B cell (primary cell): Measurements from ENCODE around the gene BABAM2. TPM values are rescaled to one million over a fixed set of nuclear protein-coding genes. Genes with fewer than 3 reads are reported as not detected.

Source experiments
- ATAC-seq: fragments of 200-7000 bp; cut with Tn5 transposase; one replicate; pipeline ENCODE4 v1.10.0; 2021; ENCODE audit warnings: low read depth, mild to moderate bottlenecking, moderate number of reproducible peaks, moderate library complexity
- CTCF ChIA-PET: fragments of 350-600 bp; sonication (Branson Sonifier 250); formaldehyde crosslinking; loops from one replicate; lab custom pipeline; 2021; ENCODE audit warnings: antibody characterized with exemption, inconsistent platforms; lab: Charles Lee
- POLR2A ChIA-PET: fragments of 350-600 bp; sonication (Branson Sonifier 250); formaldehyde crosslinking; loops from one replicate; lab custom pipeline; 2021; ENCODE audit warnings: antibody characterized with exemption; lab: Charles Lee
- DNase-seq: peaks from one replicate; pipeline ENCODE4 v3.0.0; 2013
- H2AFZ ChIP-seq: 2 replicates; pipeline ENCODE4 v1.6.1; 2012; ENCODE audit warnings: mild to moderate bottlenecking, low read depth, low read length; ENCODE audit not compliant: insufficient read depth, poor library complexity, severe bottlenecking
- H3K27ac ChIP-seq, 2 donors: 1 replicate in 1 of 2; 2 replicates in 1 of 2; pipeline ENCODE4 v1.5.1; 2012 to 2013; ENCODE audit warnings: low read length in 2 of 2, mild to moderate bottlenecking in 2 of 2, moderate library complexity in 1 of 2
- H3K27me3 ChIP-seq, 4 experiments: fragments of 200-600 bp in 1 of 4; sonication (generic) in 1 of 4; replicated peaks in 1 of 4; 1 replicate in 2 of 4; 2 replicates in 2 of 4; pipeline versions ENCODE4 v1.6.1 to v1.7.0; 2013 to 2016; ENCODE audit warnings: low read length in 3 of 4, mild to moderate bottlenecking in 2 of 4, mixed read lengths in 1 of 4, moderate library complexity in 1 of 4; ENCODE audit not compliant: insufficient read depth in 4 of 4, control insufficient read depth in 3 of 4; ENCODE audit errors: control extremely low read depth in 1 of 4
- H3K36me3 ChIP-seq, 2 experiments: replicated peaks in 1 of 2; 1 replicate in 1 of 2; 2 replicates in 1 of 2; pipeline versions ENCODE4 v1.6.1 to v1.7.1; 2013; ENCODE audit warnings: low read length in 1 of 2; ENCODE audit not compliant: insufficient read depth in 2 of 2, control insufficient read depth in 1 of 2; ENCODE audit errors: control extremely low read depth in 1 of 2, extremely low read depth in 1 of 2
- H3K4me1 ChIP-seq, 2 donors: fragments of 200-600 bp in 1 of 2; sonication (generic) in 1 of 2; 1 replicate in 1 of 2; 2 replicates in 1 of 2; pipeline versions ENCODE4 v1.5.1 to v1.6.1; 2013 to 2017; ENCODE audit warnings: low read length in 2 of 2; ENCODE audit not compliant: control insufficient read depth in 2 of 2, insufficient read depth in 2 of 2
- H3K4me2 ChIP-seq: replicated peaks from 2 replicates; pipeline ENCODE3; 2012; ENCODE audit warnings: mild to moderate bottlenecking, low read depth, low read length; ENCODE audit not compliant: poor library complexity, severe bottlenecking
- H3K4me3 ChIP-seq, 5 experiments: fragments of 200-600 bp in 1 of 5; sonication (generic) in 1 of 5; 1 replicate in 3 of 5; 2 replicates in 2 of 5; pipeline versions ENCODE4 v1.5.1 to v1.7.0; 2011 to 2016; ENCODE audit warnings: low read length in 4 of 5, mild to moderate bottlenecking in 4 of 5, low read depth in 2 of 5, control low read depth in 1 of 5, moderate library complexity in 1 of 5; ENCODE audit not compliant: insufficient read depth in 1 of 5; ENCODE audit errors: control extremely low read depth in 1 of 5, extremely low read depth in 1 of 5
- H3K79me2 ChIP-seq: fragments of 200-600 bp; sonication (generic); one replicate; pipeline ENCODE4 v1.6.0; 2016; ENCODE audit warnings: low read length; ENCODE audit not compliant: control insufficient read depth, insufficient read depth
- H3K9ac ChIP-seq: fragments of 200-600 bp; sonication (generic); 2 replicates; pipeline ENCODE4 v1.6.1; 2017; ENCODE audit warnings: mild to moderate bottlenecking, low read length, moderate library complexity
- H3K9me3 ChIP-seq, 3 donors: one replicate each; pipeline versions ENCODE4 v1.6.1 to v1.7.1; 2013; ENCODE audit warnings: low read length in 2 of 3; ENCODE audit not compliant: control insufficient read depth in 2 of 3, insufficient read depth in 1 of 3; ENCODE audit errors: control extremely low read depth in 1 of 3
- H4K20me1 ChIP-seq: 2 replicates; pipeline ENCODE4 v1.6.0; 2012; ENCODE audit warnings: mild to moderate bottlenecking, low read length; ENCODE audit not compliant: insufficient read depth, control insufficient read depth, poor library complexity, severe bottlenecking
- H3K27ac Mint-ChIP-seq: one replicate; pipeline ENCODE4 v1.8.0; 2021; ENCODE audit warnings: mixed read lengths
- H3K27me3 Mint-ChIP-seq: one replicate; pipeline ENCODE4 v1.8.0; 2021; ENCODE audit warnings: mixed read lengths
- H3K4me1 Mint-ChIP-seq: one replicate; pipeline ENCODE4 v1.8.0; 2021; ENCODE audit warnings: mixed read lengths
- H3K4me3 Mint-ChIP-seq: one replicate; pipeline ENCODE4 v1.8.0; 2021; ENCODE audit warnings: mixed read lengths
- H3K9me3 Mint-ChIP-seq: one replicate; pipeline ENCODE4 v1.8.0; 2022; ENCODE audit warnings: mixed read lengths; ENCODE audit not compliant: insufficient read depth
- EZH2 ChIP-seq: IDR thresholded peaks from 2 replicates; pipeline ENCODE4 v1.6.1; 2012; ENCODE audit warnings: borderline replicate concordance, low read depth, mild to moderate bottlenecking, moderate library complexity, low read length; ENCODE audit not compliant: insufficient read depth, poor library complexity, severe bottlenecking
- WGBS: methylation state at CpG from one replicate; pipeline ENCODE4 v1.1.5; 2013; ENCODE audit warnings: missing lambda C conversion rate; ENCODE audit not compliant: insufficient coverage; 5-methylcytosine and 5-hydroxymethylcytosine counted together
- intact Hi-C: fragments of 100-400 bp; cut with micrococcal nuclease; formaldehyde crosslinking; loops from one replicate; pipeline ENCODE4 v1.10.0; 2022
- polyA plus RNA-seq: library from polyadenylated mRNA; depleted of rRNA; stranded (reverse); fragments of >200 nt; gene quantifications from 2 replicates; pipeline ENCODE4 v1.2.3, GENCODE V29; 2012
- total RNA-seq, 2 donors: library from RNA; stranded (reverse); fragments of 120-200 nt in 1 of 2; gene quantifications; 1 replicate in 1 of 2; 2 replicates in 1 of 2; pipeline versions ENCODE4 v1.2.3 to v1.2.4, GENCODE V29; 2013 to 2022
- TF ChIP-seq, protein P1 (sequence below): fragments of 200-600 bp; IDR thresholded peaks from one replicate; pipeline ENCODE4 v1.8.0; 2022; ENCODE audit warnings: antibody characterized with exemption, mild to moderate bottlenecking

BABAM2 gene
- total and polyA plus RNA-seq, 2 donors (not counting 1 experiment from before 2014, with no cell fraction given), result 22.3 to 69.6 TPM

DNA sequence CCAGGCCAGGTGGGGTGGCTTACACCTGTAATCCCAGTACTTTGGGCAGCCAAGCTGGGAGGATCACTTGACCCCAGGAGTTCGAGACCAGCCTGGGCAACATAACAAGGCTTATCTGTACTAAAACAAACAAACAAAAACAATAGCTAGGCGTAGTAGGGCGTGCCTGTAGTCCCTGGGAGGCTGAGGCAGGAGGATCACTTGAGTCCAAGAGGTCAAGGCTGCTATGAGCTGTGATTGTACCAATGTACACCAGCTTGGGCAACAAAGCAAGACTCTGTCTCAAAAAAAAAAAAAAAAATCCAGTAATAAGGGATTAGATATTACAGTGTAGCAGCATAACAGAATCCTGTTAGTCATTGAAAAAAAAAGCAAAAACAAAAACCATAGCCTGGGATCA, 279.0 kb downstream of the BABAM2 start:
- ChIA-PET POLR2A (no interaction called here), CTCF (interaction anchor here (0.6 kb wide), 1 partner anchor 424 kb away, joined by 3 read pairs; no protein-coding TSS in a partner anchor)
- H3K27ac Mint-ChIP-seq, result no peak overlapping the region
- DNase-seq, result no peak
- no peaks in the 10 kb centered on the region for H3K9me3 Mint-ChIP-seq
- no peak overlapping the region for H3K27ac ChIP-seq
- 100% methylated on average over 3 of the region's 3 CpGs for whole genome bisulfite sequencing
- intact Hi-C loops, result no loop called here
- no peak overlapping the region for H3K9ac ChIP-seq
- TF ChIP-seq, protein P1, sequence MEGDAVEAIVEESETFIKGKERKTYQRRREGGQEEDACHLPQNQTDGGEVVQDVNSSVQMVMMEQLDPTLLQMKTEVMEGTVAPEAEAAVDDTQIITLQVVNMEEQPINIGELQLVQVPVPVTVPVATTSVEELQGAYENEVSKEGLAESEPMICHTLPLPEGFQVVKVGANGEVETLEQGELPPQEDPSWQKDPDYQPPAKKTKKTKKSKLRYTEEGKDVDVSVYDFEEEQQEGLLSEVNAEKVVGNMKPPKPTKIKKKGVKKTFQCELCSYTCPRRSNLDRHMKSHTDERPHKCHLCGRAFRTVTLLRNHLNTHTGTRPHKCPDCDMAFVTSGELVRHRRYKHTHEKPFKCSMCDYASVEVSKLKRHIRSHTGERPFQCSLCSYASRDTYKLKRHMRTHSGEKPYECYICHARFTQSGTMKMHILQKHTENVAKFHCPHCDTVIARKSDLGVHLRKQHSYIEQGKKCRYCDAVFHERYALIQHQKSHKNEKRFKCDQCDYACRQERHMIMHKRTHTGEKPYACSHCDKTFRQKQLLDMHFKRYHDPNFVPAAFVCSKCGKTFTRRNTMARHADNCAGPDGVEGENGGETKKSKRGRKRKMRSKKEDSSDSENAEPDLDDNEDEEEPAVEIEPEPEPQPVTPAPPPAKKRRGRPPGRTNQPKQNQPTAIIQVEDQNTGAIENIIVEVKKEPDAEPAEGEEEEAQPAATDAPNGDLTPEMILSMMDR, result no peak
- no peaks in the 10 kb centered on the region for H3K4me1 ChIP-seq
- H3K27me3 Mint-ChIP-seq, result no peaks in the 10 kb centered on the region
- H3K36me3 ChIP-seq, result peaks cover 0 to 2% of the 10 kb centered on the region in 2 experiments
- no peaks in the 10 kb centered on the region for H3K27me3 ChIP-seq
- no peak overlapping the region for H2AFZ ChIP-seq
- H3K4me1 Mint-ChIP-seq, result no peaks in the 10 kb centered on the region
- H3K9me3 ChIP-seq, result peaks cover 0 to 2% (median 0%) of the 10 kb centered on the region in 3 donors
- no peak overlapping the region for H3K4me2 ChIP-seq
- H3K4me3 ChIP-seq, result no peak overlapping the region
- no peaks in the 10 kb centered on the region for H3K79me2 ChIP-seq
- no peaks in the 10 kb centered on the region for H4K20me1 ChIP-seq
- no peak for ATAC-seq
- H3K4me3 Mint-ChIP-seq, result no peak overlapping the region

- H3K27me3 ChIP-seq, result no peaks in the 10 kb centered on the region
- H3K79me2 ChIP-seq, result no peaks in the 10 kb centered on the region
- intact Hi-C loops, result no loop called here
- H4K20me1 ChIP-seq, result no peaks in the 10 kb centered on the region
- Mint-ChIP-seq H3K27me3 (no peaks in the 10 kb centered on the region), H3K4me3 (no peak overlapping the region), H3K4me1 (no peaks in the 10 kb centered on the region), H3K27ac (no peak overlapping the region), H3K9me3 (peaks cover 8% of the 10 kb centered on the region)
- H3K27ac ChIP-seq, result no peak overlapping the region
- DNase-seq (no peak), ATAC-seq (no peak)
- TF ChIP-seq, protein P1, result no peak
- TF ChIP-seq EZH2, result no peak
- no peaks in the 10 kb centered on the region for H3K4me1 ChIP-seq
- POLR2A ChIA-PET, result no interaction called here
- CTCF ChIA-PET, result no interaction called here
- H3K4me3 ChIP-seq, result no peak overlapping the region
- H3K36me3 ChIP-seq, result peaks cover 0 to 3% of the 10 kb centered on the region in 2 experiments
- peaks cover 3 to 21% (median 11%) of the 10 kb centered on the region in 3 donors for H3K9me3 ChIP-seq
- H3K9ac ChIP-seq, result no peak overlapping the region
- 100% methylated on average over 2 of the region's 9 CpGs for WGBS
- no peak overlapping the region for H3K4me2 ChIP-seq
- H2AFZ ChIP-seq, result no peak overlapping the region
Measured at GRCh38 chr2:28172114-28172898, 281.8 kb downstream of the BABAM2 start.
